Small intestine (tissue), 7 donors: ENCODE data around the gene OCA2. TPM values are rescaled to one million over a fixed set of nuclear protein-coding genes. Genes with fewer than 3 reads are reported as not detected.

Experiments
- DNase-seq, 2 donors: peaks; one replicate each; pipeline versions ENCODE4 v3.0.0 to v3.0.0-alpha.2; 2013
- FAIRE-seq: peaks from 2 replicates; lab custom pipeline; 2012; peaks lifted over from hg19 to GRCh38; lab: Jason Lieb, UNC
- H3K27ac ChIP-seq, 3 donors: one replicate each; pipeline ENCODE4 v1.5.1; 2013; ENCODE audit warnings: low read length in 2 of 3, mild to moderate bottlenecking in 2 of 3, control low read depth in 1 of 3, inconsistent platforms in 1 of 3, low read depth in 1 of 3, moderate library complexity in 1 of 3
- H3K27me3 ChIP-seq, 3 donors: one replicate each; pipeline ENCODE4 v1.6.1; 2013; ENCODE audit warnings: low read length in 3 of 3, inconsistent platforms in 1 of 3; ENCODE audit not compliant: control insufficient read depth in 3 of 3, insufficient read depth in 3 of 3
- H3K36me3 ChIP-seq, 3 donors: one replicate each; pipeline ENCODE4 v1.6.1; 2013; ENCODE audit warnings: low read length in 3 of 3, inconsistent platforms in 1 of 3, low read depth in 1 of 3, mild to moderate bottlenecking in 1 of 3, moderate library complexity in 1 of 3; ENCODE audit not compliant: control insufficient read depth in 3 of 3, insufficient read depth in 2 of 3
- H3K4me1 ChIP-seq, 3 donors: one replicate each; pipeline ENCODE4 v1.6.1; 2013; ENCODE audit warnings: low read length in 2 of 3, inconsistent platforms in 1 of 3, low read depth in 1 of 3, mild to moderate bottlenecking in 1 of 3, moderate library complexity in 1 of 3; ENCODE audit not compliant: control insufficient read depth in 3 of 3, insufficient read depth in 2 of 3
- H3K4me3 ChIP-seq, 3 donors: one replicate each; pipeline ENCODE4 v1.5.1; 2013; ENCODE audit warnings: low read length in 3 of 3, control low read depth in 1 of 3, inconsistent platforms in 1 of 3, low read depth in 1 of 3, mild to moderate bottlenecking in 1 of 3, moderate library complexity in 1 of 3
- H3K9me3 ChIP-seq, 2 donors: one replicate each; pipeline ENCODE4 v1.6.1; 2013; ENCODE audit warnings: low read depth in 1 of 2, low read length in 1 of 2; ENCODE audit not compliant: control insufficient read depth in 2 of 2, insufficient read depth in 1 of 2
- WGBS, 3 donors: extraction: QIAGEN DNeasy Blood & Tissue Kit; methylation state at CpG; one replicate each; pipeline ENCODE4 v1.1.7; 2013; 5-methylcytosine and 5-hydroxymethylcytosine counted together
- polyA plus RNA-seq, 4 donors: library from polyadenylated mRNA; stranded (reverse) in 3 of 4; unstranded in 1 of 4; fragments of 200-250 nt in 3 of 4; fragments of 120-200 nt in 1 of 4; gene quantifications; one replicate each; pipeline versions ENCODE4 v1.2.1 to v1.2.3, GENCODE V29; 2013
- donor health status: healthy with polysubstance abuse.
- donor health status: control.
- donor health status: control.
- donor health status: Bipolar disorder and iron deficiency.
- donor health status: healthy.

The OCA2 gene
- polyA plus RNA-seq, 4 donors, result 0.07 to 5.9 TPM; not detected in 2

GRCh38 chr15:27816790-27817189, 282.3 kb downstream of the OCA2 start:
- Histone ChIP-seq H3K4me1 (no peaks in the 10 kb centered on the region), H3K27me3 (no peaks in the 10 kb centered on the region)
- WGBS, 3 donors, result 84 to 86% (median 86%) methylated on average over 8 of the region's 8 CpGs

GRCh38 chr15:27815035-27815434, 284.1 kb downstream of the OCA2 start:
- FAIRE-seq (no peak), DNase-seq (no peak)
- no peak overlapping the region for H3K27ac ChIP-seq
- H3K4me3 ChIP-seq, result no peak overlapping the region
- peaks cover 0 to 9% of the 10 kb centered on the region in 2 donors for H3K9me3 ChIP-seq
- H3K36me3 ChIP-seq, result no peaks in the 10 kb centered on the region
- WGBS, 3 donors, result 75 to 84% (median 81%) methylated on average over 8 of the region's 8 CpGs
- H3K4me1 ChIP-seq, result no peaks in the 10 kb centered on the region
- no peaks in the 10 kb centered on the region for H3K27me3 ChIP-seq

More at GRCh38 chr15:27816790-27817189, 282.3 kb downstream of the OCA2 start:
- H3K9me3 ChIP-seq, result peaks cover 2 to 9% of the 10 kb centered on the region in 2 donors
- no peaks in the 10 kb centered on the region for H3K36me3 ChIP-seq
- FAIRE-seq (no peak), DNase-seq (no peak)
- H3K4me3 ChIP-seq, result no peak overlapping the region
- no peak overlapping the region for H3K27ac ChIP-seq

GRCh38 chr15:27813139-27813538, 286.0 kb downstream of the OCA2 start:
- no peaks in the 10 kb centered on the region for H3K36me3 ChIP-seq
- no peak overlapping the region for H3K27ac ChIP-seq
- H3K27me3 ChIP-seq, result no peaks in the 10 kb centered on the region
- H3K4me3 ChIP-seq, result no peak overlapping the region
- H3K9me3 ChIP-seq, result peaks cover 0 to 10% of the 10 kb centered on the region in 2 donors
- WGBS, 3 donors, result 62 to 85% (median 75%) methylated on average over 2 of the region's 2 CpGs
- DNase-seq (no peak), FAIRE-seq (no peak)
- no peaks in the 10 kb centered on the region for H3K4me1 ChIP-seq

- H3K4me1 ChIP-seq, result no peaks in the 10 kb centered on the region
- no peak overlapping the region for H3K27ac ChIP-seq
- DNase-seq, result no peak
- no peaks in the 10 kb centered on the region for H3K36me3 ChIP-seq
- H3K27me3 ChIP-seq, result no peaks in the 10 kb centered on the region
- H3K9me3 ChIP-seq, result peaks cover 3 to 13% of the 10 kb centered on the region in 2 donors
- 75 to 86% (median 80%) methylated on average over 9 of the region's 9 CpGs for WGBS, 3 donors
- no peak for FAIRE-seq
- H3K4me3 ChIP-seq, result no peak overlapping the region
These were observed 290.9 kb downstream of the OCA2 start for GRCh38 chr15:27808182-27808581.

GRCh38 chr15:27807335-27807734, 291.8 kb downstream of the OCA2 start:
- FAIRE-seq (no peak), DNase-seq (no peak)
- no peaks in the 10 kb centered on the region for H3K4me1 ChIP-seq
- no peak overlapping the region for H3K4me3 ChIP-seq
- H3K9me3 ChIP-seq, result peaks cover 3 to 13% of the 10 kb centered on the region in 2 donors
- no peak overlapping the region for H3K27ac ChIP-seq
- 86 to 93% (median 93%) methylated on average over 7 of the region's 7 CpGs for WGBS, 3 donors
- no peaks in the 10 kb centered on the region for H3K27me3 ChIP-seq
- no peaks in the 10 kb centered on the region for H3K36me3 ChIP-seq

- no peak overlapping the region for H3K4me3 ChIP-seq
- DNase-seq (no peak), FAIRE-seq (no peak)
- H3K36me3 ChIP-seq, result no peaks in the 10 kb centered on the region
- no peaks in the 10 kb centered on the region for H3K27me3 ChIP-seq
- 91 to 94% (median 93%) methylated on average over 21 of the region's 21 CpGs for WGBS, 3 donors
- no peak overlapping the region for H3K27ac ChIP-seq
- H3K4me1 ChIP-seq, result no peaks in the 10 kb centered on the region
- peaks cover 3 to 13% of the 10 kb centered on the region in 2 donors for H3K9me3 ChIP-seq
These were observed 292.7 kb downstream of the OCA2 start for GRCh38 chr15:27806396-27806795.

- 93 to 94% (median 94%) methylated on average over 54 of the region's 54 CpGs for WGBS, 3 donors
These were observed 293.6 kb downstream of the OCA2 start for GRCh38 chr15:27805261-27806220.

GRCh38 chr15:27804569-27805260, 294.4 kb downstream of the OCA2 start:
- DNase-seq (no peak), FAIRE-seq (no peak)
- no peaks in the 10 kb centered on the region for H3K36me3 ChIP-seq
- H3K4me1 ChIP-seq, result no peaks in the 10 kb centered on the region
- H3K9me3 ChIP-seq, result peaks cover 3 to 13% of the 10 kb centered on the region in 2 donors
- 91 to 94% (median 93%) methylated on average over 29 to 30 of the region's 30 CpGs for WGBS, 3 donors
- H3K4me3 ChIP-seq, result no peak overlapping the region
- no peaks in the 10 kb centered on the region for H3K27me3 ChIP-seq
- no peak overlapping the region for H3K27ac ChIP-seq

More at GRCh38 chr15:27805261-27806220, 293.6 kb downstream of the OCA2 start:
- H3K4me3 ChIP-seq, result no peak overlapping the region
- no peaks in the 10 kb centered on the region for H3K36me3 ChIP-seq
- H3K27ac ChIP-seq, result no peak overlapping the region
- DNase-seq (no peak), FAIRE-seq (no peak)
- peaks cover 3 to 13% of the 10 kb centered on the region in 2 donors for H3K9me3 ChIP-seq
- no peaks in the 10 kb centered on the region for H3K4me1 ChIP-seq
- no peaks in the 10 kb centered on the region for H3K27me3 ChIP-seq
